HCEC 1CT (cell line): ENCODE data around the gene ZNF195.
"Not testable (repeated sequence)": the region's sequence is repeated elsewhere in the genome, so short reads cannot be mapped to it uniquely, and the experiment has no call there.

Experiments used
- DNase-seq: peaks from one replicate; pipeline ENCODE4 v3.0.0-alpha.2; 2017

The ZNF195 gene

GRCh38 chr11:3346587-3346986, 32.4 kb downstream of the ZNF195 start:
- DNase-seq, result no peak

DNA sequence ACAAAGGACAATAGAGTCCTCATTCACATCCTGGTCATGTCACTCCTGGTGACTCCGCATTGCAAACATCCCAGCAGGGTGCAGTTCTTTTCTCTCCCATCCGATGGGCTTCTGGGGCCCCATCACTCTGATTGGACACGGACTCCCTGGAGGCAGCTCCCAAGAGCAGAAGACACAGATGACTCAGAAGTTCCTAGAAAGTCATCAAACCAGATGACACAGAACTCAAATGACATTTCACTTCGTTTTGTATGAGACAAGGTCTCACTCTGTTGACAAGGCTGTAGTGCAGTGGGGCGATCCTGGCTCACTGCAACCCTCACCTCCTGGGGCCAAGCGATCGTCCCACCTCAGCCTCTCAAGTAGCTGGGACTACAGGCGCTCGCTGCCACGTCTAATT, 33.2 kb downstream of the ZNF195 start:
- no peak for DNase-seq

DNA sequence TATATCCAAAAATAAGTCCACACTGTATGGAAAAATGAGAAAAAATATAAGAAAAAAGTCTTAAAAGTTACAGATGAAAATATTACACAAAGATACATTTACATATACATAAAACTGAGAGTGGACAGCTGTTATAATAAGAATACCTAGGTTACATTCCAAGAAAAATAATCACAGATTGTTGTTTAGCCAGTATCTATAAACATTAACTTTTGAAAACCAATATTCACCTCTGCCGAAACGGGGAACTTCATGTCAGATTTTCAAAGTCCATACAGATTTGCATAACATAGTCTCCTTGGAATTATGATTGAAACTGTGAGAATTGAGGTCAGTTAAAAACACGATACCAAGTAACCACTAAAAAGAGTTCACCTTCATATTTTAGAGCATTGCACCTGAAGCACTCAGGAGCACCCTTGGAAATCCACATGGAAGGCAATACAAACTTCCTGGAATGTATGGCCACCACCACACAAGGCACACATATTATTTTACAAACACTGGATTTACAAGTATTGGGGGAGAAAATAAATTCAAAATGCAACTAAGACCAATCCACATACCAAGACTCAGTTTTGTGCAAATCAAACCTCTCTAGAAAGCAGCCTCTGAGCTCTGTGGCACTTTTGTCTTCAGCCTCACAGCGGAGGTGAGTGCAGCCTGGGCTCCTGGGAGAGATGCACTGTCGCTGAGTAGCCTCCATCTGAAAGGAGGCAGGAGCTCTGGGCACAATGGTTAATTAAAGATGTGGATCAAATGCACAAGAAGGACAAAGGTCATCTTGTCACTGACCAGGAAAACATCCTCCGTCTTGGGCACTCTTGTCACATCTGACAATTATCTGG, 34.4 kb downstream of the ZNF195 start:
- DNase-seq, result no peak

- DNase-seq, result no peak
These were observed 36.2 kb downstream of the ZNF195 start for GRCh38 chr11:3342709-3343108.

DNA sequence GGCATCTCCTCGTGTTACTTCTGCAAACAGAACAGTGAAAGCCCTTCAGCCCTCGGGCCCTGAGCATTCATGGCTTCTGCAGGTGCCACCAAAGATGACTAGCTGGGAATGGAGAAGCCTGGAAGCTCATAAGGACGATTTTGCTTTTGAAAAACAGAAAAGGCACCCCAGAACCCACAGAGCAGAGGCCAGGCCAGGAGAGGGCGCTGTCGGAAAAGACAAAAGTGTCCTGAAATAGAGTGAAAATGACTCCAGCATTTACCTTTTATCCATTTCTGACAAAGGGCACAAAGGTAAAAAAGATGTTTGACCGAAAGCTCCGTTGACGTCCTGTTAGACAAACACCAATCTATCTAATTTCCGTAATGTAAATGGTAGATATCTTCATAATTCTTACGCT, 37.6 kb downstream of the ZNF195 start:
- DNase-seq, result no peak

DNA sequence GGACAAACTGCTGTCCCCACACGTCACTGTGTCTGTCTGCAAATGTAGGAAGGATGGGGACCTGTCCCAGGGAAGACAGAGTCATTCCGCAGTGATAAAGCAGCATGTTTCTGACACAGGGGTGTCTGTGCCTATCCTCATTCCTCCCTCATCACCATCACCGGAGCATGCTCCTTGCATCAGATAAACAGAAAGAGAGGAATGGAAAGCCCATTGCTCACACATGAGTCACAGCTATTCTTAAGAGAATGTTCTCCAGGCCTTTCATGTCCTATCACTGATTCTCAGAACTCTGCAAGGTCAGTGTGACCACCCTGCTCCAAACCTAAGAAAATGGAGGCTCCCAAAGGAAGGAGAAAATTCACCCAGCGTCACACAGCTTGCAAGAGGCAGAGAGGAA, 38.9 kb downstream of the ZNF195 start:
- peak; percentile 74 for DNase-seq

DNA sequence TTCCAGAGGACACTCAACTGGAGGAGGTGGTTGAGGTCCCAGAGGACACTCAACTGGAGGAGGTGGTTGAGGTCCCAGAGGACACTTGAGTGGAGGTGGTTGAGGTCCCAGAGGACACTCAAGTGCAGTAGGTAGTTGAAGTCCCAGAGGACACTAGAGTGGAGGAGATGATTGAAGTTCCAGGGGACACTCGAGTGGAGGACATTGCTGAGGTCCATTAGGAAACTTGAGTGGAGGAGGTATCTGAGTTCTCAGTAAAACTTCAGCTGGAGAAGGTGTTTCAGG, 39.7 kb downstream of the ZNF195 start:
- DNase-seq, result no peak

- DNase-seq, result no peak
These were observed 40.2 kb downstream of the ZNF195 start for GRCh38 chr11:3338569-3339339.

DNA sequence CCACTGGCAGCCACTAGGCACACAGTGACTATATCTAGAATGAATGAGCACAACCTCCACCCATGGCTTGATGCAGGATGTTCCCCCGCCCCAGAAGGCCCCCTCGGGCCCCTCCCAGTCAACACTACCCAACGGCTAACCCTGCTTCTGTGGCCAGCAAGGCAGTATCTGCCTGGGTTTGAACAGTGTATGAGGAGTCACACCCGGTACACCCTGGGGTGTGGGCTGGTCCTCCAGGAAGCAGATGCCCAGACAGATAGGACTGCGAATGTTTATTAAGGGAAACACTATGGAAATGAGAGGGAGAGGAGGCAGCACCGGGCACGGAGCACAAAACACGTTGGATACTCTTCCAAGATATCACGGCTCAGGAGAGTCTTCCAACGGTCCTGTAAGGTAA, 42.5 kb downstream of the ZNF195 start:
- DNase-seq, result not testable (repeated sequence)

DNA sequence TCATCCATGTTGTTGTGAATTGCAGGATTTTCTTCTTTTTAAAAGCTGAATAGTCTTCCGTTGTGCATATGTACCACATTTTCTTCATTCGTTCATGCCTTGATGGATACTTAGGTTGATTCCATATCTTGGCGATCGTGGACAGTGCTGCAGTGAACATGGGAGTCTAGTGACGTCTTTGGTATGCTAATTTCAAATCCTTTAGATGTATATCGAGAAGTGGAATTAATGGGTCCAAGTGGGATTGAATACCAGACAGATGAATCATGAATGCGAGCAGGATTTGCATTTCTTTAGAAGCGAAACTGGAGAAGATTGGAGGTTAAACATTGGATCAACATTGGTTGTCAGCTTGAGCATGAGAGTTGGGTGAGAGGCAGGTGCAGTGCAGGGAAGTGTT, 45.8 kb downstream of the ZNF195 start:
- DNase-seq, result not testable (repeated sequence)

DNA sequence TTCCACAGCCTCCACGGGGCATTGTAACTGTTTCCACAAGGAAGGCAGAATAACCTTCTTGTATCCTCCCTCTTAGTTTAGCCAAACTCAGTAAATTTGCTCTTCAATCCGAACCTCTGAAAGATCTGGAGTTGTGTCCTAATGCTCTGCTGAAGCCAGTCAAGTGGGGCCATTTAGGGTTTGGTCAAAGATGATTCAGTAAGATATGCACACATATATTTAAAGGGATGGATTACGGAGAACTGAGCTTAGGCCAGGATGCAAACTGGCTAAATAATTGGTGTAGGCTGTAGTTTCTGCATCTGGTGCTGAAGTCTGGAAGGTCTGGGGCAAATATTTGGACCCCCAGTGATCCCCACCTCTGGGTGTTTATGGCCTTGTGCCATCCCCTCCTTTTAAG, 47.9 kb downstream of the ZNF195 start:
- DNase-seq, result not testable (repeated sequence)

GRCh38 chr11:3330064-3330463, 48.9 kb downstream of the ZNF195 start:
- DNase-seq, result not testable (repeated sequence)

DNA sequence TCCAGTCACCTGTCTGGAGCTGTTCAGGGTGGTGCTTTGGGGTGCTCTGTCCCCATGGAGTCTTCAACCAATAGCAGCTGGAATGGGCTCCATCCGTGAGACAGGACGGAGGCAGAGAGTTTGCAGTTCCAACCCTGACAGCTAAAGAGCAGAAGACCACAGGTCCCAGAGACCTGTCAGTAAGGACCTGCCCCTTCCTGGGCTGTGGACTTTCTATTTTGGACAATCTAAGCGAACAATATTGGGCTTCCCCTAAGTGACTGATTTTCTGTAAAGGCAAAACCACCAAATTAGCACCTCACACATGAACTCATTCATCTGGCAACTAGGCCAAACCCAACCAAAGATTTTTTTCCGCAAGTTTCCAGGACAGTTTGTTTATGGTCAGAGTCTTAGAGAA, 50.4 kb downstream of the ZNF195 start:
- not testable (repeated sequence) for DNase-seq

- DNase-seq, result not testable (repeated sequence)
These were observed 52.5 kb downstream of the ZNF195 start for GRCh38 chr11:3326450-3326849.

DNA sequence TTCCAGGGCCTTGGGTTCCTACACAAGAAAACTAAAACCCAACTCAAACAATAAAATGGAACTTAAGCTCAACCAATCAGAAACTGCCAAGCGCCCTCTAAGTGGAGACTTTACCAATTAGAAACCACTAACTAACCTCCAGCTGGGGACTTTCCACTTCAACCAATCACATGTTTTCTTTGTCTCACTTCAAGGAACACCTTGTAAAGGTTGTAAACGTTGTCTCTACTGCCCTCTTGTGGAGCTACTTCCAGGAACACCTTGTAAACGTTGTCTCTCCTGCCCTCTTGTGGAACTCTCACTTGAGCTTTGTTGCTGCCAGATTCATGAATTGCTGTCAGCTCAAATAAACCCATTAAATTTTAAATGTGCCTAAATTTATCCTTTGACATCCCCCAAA, 54.2 kb downstream of the ZNF195 start:
- not testable (repeated sequence) for DNase-seq
